Activated naive CD4-positive, alpha-beta T cell treated with Interleukin-2 at 50 U/mL for 16 hours (primary cell): ENCODE results near the gene SPATA24.
"Not testable (repeated sequence)": the region's sequence is repeated elsewhere in the genome, so short reads cannot be mapped to it uniquely, and the experiment has no call there.

Source experiments
- DNase-seq: peaks from one replicate; pipeline ENCODE4 v3.0.0-alpha.2; 2020

Gene SPATA24

GRCh38 chr5:139415869-139416268 is 12.0 kb upstream of the SPATA24 start:
- no peak for DNase-seq

- DNase-seq, result no peak
Measured at GRCh38 chr5:139415221-139415861, 11.5 kb upstream of the SPATA24 start.

GRCh38 chr5:139414581-139415130 is 10.8 kb upstream of the SPATA24 start:
- DNase-seq, result no peak

- DNase-seq, result no peak
Measured at GRCh38 chr5:139413963-139414362, 10.1 kb upstream of the SPATA24 start.

- no peak for DNase-seq
Measured at GRCh38 chr5:139413153-139413552, 9.3 kb upstream of the SPATA24 start.

GRCh38 chr5:139410993-139411828 is 7.3 kb upstream of the SPATA24 start:
- no peak for DNase-seq

GRCh38 chr5:139410121-139410992 is 6.5 kb upstream of the SPATA24 start:
- DNase-seq, result no peak

GRCh38 chr5:139409116-139409515 is 5.2 kb upstream of the SPATA24 start:
- DNase-seq, result not testable (repeated sequence)

- DNase-seq, result no peak
Measured at GRCh38 chr5:139408191-139408590, 4.3 kb upstream of the SPATA24 start.

GRCh38 chr5:139407517-139407916 is 3.6 kb upstream of the SPATA24 start:
- DNase-seq, result no peak

GRCh38 chr5:139406963-139407362 is 3.1 kb upstream of the SPATA24 start:
- DNase-seq, result no peak

GRCh38 chr5:139404484-139404840 is 573 bp upstream of the SPATA24 start:
- no peak for DNase-seq

- DNase-seq, result no peak
Measured at GRCh38 chr5:139403418-139403786, 487 bp downstream of the SPATA24 start.

GRCh38 chr5:139402561-139403158 is 1.2 kb downstream of the SPATA24 start:
- no peak for DNase-seq

GRCh38 chr5:139401546-139401945 is 2.3 kb downstream of the SPATA24 start:
- no peak for DNase-seq

- DNase-seq, result no peak
Measured at GRCh38 chr5:139399501-139400121, 4.3 kb downstream of the SPATA24 start.

GRCh38 chr5:139397921-139398320 is 6.0 kb downstream of the SPATA24 start:
- no peak for DNase-seq

GRCh38 chr5:139396691-139397090 is 7.2 kb downstream of the SPATA24 start:
- no peak for DNase-seq

GRCh38 chr5:139395844-139396640 is 7.8 kb downstream of the SPATA24 start:
- no peak for DNase-seq

GRCh38 chr5:139394654-139395566 is 9.0 kb downstream of the SPATA24 start, which contains the start of gene PROB1:
Gene PROB1, minus strand, starts transcription at chr5:139395104. Its CDS starts 23 bp downstream, at chr5:139395081.
- no peak for DNase-seq
